Suprapubic skin (tissue), 4 donors: ENCODE measurements around the gene PITPNM3.

Source experiments
- CTCF ChIP-seq, 2 donors: fragments of 200-600 bp in 1 of 2; fragments of 450-650 bp in 1 of 2; sonication (generic) in 1 of 2; IDR thresholded peaks; one replicate each; pipeline ENCODE4 v1.5.1; 2016 to 2019; ENCODE audit warnings: antibody characterized with exemption in 2 of 2, mild to moderate bottlenecking in 1 of 2, moderate library complexity in 1 of 2
- POLR2A ChIP-seq, 2 donors: fragments of 450-650 bp; IDR thresholded peaks; one replicate each; pipeline ENCODE4 v1.6.1; 2017; ENCODE audit warnings: antibody characterized with exemption in 2 of 2, mild to moderate bottlenecking in 2 of 2, moderate library complexity in 2 of 2
- POLR2AphosphoS5 ChIP-seq, 3 donors: sonication (generic); formaldehyde crosslinking; IDR thresholded peaks; one replicate each; pipeline ENCODE4 v1.6.1; 2017; ENCODE audit warnings: antibody characterized with exemption in 3 of 3

GRCh38 chr17:6506679-6507231 lies 49.6 kb downstream of the PITPNM3 start:
- TF ChIP-seq POLR2A (IDR thresholded peaks at IDR 0.05) (no peak), CTCF (IDR thresholded peaks at IDR 0.05) (no peak), POLR2AphosphoS5 (IDR thresholded peaks at IDR 0.05) (peak in 1 of 3 donors; percentile 48)
